GM18517 (cell line): Measurements from ENCODE around the gene P3H2.

Experiments
- ATAC-seq: cut with Tn5 transposase; IDR thresholded peaks from one replicate; pipeline ENCODE4 v1.9.1; 2021; ENCODE audit warnings: mild to moderate bottlenecking, moderate library complexity; ENCODE audit not compliant: unreplicated experiment

P3H2 gene

DNA sequence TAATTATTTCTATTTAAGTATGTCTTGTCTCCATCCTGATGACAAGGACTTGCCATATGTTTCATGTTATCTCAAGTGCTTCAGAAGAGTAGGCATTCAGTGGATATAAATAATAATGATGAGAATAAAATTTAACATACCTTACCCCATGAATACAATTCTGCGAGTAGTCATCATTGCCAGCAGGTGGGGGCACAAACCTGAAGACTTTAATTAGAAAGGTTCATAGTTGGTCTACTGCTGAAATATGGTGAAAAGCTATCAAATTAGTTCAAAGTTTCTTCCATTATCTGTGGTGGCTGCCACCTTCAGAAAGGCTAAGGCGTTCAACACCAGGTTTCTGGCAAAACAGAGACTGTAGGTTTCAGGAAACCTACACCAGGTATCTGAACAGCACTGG, 100.9 kb downstream of the P3H2 start:
- no peak for ATAC-seq

DNA sequence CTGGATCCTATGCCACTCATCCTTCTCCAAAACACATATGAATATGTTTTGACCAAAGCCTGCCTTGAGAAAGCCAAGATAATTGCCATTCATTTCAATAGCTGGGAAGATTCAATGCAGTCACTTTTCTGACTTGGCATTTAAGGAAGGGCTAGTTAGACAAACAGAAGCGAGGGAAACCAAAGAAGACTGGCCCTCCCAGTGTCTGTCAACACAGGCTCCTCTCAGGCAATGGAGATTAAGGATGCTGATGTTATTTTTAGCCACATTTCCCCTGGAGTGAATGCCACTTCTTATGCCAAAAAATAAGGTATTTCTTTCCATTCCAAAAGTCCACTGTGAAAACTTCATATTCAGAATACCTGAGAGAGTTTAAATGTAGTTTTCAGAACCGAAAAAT, 101.7 kb downstream of the P3H2 start:
- no peak for ATAC-seq

DNA sequence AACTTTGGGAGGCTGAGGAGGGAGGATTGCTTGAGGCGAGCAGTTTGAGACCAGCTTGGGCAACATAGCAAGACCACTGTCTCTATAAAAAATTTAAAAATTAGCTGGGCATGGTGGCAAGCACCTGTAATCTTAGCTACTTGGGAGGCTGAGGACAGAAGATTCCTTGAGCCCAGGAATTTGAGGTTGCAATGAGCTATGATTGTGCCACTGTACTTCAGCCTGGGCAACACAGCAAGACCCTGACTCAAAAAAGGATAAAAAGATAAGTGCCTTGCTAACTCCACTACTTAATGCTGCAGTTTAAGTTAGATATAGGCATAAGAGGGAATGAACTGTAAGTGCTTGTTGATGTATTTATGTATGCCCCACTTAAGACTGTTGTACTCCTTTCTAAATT, 102.2 kb downstream of the P3H2 start:
- no peak for ATAC-seq

DNA sequence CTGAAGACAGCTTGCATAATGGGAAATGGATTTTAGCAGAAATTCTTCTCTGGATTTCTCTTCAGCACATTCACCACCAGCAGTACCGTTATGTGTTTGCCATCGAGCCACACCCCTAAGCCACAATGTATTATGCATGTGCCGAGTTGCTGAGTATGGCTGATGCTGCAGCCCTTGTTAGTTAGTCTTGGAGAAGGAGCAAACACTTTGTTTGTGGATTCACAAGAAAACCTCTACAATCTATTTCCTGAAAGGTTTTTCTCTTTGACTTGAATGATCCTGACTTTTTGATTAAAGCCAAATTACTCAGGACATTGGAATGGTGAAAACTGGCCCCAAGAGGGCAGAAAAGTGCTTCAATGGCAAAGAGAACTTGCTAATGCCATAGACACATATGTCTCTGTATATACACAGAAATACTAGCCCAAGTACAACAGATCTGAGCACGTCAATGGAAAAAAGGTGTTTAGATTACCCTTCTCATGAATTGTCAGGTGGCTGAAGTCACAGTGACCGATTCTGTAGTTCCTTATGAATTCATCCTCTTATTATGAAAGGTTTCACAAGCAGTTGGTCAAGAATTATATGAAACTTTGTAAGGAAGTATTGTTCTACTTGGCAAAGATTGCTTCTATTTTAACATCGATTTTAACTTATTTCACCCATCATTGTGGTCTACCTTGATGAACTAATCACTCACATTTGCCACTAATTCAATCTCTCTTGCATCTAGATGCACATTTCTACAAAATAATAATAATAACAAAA, 103.0 kb downstream of the P3H2 start:
- ATAC-seq: no peak

DNA sequence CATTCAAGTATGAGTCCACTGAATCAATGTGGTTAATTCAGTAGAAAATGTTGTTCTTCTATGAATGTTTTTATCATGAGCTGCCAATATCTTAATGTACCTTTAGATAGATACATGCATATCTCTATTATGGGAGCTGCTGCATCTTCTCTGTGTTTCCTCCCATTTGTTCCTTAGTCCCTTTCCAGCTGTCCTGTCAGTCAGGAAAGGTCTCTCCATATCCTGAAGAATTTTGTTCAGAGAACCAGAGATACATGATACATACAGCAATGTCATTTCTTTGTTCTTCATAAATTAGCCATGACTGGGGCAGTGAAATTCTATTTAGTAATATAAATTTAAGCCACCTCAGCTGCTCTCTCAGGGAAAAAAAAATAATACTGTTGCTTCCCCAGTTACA, 103.7 kb downstream of the P3H2 start:
- ATAC-seq: no peak

DNA sequence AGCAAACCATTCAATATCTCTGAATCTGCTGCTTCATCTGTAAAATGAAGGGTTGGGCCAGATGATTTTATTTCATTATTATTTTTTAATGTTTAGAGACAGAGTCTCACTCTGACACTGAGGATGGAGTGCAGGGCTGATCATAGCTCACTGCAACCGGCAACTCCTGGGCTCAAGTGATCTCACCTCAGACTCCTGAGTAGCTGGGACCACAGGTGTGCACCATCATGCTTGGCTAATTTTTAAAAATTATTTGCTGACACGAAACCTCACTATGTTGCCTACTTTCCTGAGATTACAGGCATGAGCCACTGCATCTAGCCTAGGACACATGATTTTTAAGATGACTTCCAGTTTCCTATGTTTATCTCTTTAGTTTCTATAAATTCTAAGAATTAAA, 105.8 kb downstream of the P3H2 start:
- no peak for ATAC-seq

DNA sequence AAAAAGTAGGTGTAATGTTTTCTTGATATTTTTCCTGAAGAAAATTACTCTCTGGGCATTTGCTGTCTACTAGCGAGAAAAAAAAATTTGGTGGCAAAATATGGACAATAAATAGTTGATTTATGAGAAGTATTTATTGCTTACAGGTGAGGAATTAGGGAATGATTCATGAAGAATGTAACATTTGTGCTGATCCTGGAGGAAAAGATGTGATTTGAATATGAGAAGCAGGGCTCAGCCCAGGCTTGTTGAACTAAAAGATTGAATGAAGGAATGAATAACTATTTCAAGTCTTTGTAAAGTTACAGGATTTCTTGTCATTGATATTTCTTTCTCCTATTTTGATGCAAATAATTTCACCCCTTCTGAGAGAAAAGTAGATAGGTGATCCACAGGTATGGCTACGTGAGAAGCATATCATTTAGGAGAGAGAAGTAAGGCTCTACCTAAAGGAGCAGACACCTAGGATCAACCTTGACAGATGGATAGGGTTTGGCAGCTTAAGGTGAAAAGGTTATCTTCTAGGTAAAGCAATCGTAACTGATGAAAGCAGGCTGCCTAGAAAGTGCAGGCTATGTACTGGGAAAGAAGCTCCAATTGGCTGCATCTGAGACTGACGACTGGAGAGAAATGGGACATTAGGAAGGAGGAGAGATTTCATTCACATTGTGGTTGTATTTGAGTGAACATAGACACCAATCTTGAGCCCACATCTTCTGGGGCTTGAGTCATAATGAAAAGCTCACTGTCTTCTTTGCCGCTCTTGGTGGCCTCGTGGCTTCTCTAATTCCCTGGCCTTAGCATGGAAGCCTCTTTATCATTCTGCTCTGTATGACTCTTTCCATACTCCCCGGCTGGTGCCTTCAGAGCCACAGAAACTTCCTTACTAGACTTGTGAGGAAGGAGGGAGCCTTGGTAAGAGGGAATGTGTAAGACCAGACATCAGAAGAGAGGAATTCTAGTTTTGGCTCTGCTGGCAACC, 106.5 kb downstream of the P3H2 start:
- ATAC-seq: no peak

DNA sequence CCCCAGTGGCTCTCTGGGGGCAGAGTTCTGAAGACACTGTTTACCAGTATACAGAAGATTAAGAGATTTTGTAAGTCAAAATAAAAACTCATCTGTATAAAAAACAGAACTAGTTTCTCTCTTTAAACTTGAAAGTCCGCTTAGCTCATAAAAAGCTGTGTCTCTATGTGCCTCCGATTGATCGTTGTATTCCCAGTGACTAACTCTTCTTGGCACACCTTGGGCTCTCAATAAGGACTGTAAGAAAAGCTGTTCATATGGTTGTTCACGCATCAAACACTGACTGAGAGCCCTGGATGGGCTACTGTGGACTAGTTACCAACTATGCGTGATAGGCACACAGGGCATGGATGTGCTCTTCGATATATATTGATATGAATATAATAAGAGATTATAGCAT, 107.9 kb downstream of the P3H2 start:
- no peak for ATAC-seq

DNA sequence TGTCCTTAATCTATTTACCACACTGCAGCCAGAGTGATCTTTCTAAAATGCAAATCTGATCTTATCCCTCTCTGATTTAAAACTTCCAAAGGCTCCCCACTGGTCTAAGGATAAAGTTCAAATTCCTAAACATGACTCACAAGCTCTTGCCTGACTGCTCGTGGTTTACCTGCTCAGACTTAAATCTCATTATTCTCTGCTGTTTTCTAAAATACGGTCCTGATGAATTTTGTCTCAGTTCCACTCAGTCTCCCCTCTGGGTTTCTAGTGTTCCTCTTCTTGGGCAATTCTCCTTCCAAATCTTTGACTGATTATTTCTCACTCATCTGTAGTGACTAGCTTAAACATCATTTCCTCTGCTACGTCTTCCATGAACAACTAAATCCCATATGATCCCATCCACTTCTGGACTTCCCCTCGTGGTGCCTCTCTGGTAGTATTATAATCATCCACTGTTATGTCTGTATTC, 108.3 kb downstream of the P3H2 start:
- ATAC-seq: no peak

DNA sequence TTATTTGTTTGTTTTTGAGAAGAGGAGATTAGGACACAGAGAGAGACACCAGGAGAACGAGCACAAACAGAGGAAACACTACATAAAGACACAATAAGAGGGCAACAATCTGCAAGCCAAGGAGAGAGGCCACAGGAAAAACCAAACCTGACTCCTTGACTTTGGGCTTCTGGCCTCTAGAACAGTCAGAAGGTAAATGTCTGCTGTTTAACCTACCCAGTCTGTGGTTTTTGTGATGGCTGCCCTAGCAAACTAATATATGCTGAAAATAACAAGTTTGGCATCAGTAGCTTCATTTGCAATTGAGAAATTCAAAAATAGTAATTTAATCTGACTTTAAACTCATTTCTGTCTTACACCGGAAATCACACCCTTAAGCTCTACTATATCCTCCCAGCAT, 110.2 kb downstream of the P3H2 start:
- ATAC-seq: no peak

DNA sequence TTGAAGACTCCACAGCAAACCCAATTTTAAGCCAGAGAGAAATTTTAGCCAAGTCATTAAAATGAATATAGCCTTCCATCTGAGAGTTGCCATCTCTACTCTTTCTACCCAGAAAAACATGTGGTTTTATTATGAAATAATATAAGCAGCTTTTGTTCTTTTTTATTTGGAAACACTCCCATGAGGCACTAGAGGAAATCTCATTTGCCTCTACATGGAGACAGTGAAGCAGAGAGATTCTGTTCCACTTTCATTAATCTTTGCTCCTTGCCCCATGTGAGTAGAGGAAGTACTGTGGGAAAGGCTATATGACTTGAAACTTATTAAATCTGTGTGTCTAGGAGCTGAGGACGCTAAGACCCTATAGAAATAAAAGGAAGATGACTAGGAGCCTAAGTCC, 111.1 kb downstream of the P3H2 start:
- ATAC-seq: no peak

DNA sequence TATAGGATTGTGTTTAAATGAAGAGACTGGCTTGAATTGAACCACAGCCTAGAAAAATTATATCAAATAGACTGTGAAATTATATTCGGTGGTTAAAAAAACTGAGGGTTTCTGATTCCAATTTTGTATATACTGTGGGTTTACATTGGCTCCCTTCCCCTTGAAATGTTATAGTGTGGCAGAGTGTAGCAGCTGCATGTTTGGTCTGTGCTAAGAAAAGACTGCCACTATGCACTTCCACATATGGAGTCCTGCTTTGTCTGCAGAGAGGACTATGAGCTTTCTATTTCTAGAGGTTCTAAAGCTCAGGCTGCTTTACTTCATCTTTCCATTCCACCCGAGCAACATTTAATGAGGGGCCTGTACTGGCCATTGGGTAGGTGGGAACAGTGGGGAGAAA, 112.3 kb downstream of the P3H2 start:
- no peak for ATAC-seq

DNA sequence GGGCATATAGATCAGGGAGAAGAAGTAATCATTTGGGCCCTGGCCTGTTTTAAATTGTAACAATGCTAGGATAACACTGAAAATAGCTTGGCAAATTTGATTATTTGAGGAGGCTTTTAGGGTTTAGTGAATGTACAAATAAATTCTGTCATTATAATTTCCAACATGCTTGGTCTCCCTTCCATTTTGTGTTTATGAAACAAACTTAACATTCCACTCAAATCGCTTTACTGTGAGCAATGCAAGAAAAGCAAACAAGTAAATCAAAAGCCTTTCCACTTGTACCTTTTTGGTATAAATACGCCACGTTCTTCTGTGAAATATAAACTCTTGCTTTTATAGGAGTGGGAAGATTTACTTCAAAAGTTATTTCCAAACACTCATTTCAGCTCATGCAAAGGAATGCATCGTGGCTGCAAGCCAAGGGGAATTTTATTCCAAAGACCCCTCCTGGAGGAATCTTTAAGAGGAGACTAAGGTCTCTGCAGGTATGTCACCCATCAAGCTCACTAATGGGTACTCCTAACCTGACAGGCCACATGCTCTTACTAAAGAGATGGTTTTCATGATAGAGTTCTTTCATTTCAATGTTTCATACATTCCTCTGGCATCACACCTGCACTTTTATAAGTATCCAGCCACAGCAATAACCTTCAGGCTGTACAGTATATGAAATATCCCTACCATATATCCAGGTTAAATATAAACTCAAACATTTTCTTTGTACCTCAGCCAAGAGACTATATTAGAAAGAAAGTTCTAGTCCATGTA, 115.2 kb downstream of the P3H2 start:
- no peak for ATAC-seq

DNA sequence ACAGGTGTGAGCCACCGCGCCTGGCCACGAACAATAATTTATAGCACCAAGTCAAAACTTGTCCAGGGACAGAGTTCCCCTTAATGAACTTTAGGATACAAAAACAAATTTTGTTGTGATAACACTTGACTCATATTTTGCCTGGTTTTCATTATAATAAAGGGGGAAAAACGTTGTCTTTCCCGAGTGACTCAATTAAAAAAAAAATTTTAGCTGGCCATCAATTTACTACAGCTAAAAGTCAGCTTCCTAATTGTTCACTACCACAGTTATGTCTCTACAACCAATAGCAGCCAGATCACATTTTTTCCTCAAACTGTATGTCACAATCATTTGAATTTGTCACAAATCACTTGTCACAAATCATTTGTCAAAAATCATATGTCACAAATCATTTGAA, 116.0 kb downstream of the P3H2 start:
- ATAC-seq: no peak

DNA sequence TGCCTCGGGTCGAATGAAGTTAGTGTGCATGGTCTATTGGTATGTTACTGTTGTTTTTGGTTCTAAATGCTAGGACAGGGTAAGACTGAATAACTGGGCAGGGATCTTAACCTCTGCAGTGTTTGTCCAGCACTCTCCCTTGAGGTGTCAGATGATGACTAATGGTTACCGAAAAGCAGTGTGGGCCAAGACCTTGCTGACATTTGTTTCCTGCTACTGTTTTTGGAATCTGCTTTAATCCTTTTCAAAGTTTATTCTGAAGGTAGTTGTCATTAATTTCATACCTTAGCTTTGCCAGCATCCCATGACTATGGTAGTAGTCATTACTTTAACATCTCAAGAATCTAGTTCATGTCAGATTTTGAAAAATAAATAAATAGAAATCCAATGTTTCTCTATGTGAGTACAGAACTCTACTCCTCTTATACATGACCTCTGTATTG, 117.0 kb downstream of the P3H2 start:
- no peak for ATAC-seq

DNA sequence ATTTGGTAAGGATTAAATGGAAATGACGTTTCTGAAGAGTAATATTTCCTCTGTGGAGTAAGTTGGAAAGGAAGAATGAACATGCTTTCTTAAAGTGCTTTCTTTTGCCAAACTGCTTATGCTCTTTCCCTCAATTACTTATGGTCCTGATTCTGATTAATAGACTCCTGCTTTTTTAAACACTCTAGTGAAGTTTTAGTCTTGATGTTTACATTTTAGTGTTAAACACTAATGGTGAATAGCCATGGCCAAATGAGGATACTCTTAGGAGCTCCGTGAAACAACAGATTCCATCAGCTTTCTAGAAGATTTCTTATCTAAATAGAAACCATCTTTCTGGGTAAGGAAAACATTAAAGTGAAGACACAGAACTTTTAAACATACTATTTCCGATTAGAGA, 117.6 kb downstream of the P3H2 start:
- no peak for ATAC-seq

DNA sequence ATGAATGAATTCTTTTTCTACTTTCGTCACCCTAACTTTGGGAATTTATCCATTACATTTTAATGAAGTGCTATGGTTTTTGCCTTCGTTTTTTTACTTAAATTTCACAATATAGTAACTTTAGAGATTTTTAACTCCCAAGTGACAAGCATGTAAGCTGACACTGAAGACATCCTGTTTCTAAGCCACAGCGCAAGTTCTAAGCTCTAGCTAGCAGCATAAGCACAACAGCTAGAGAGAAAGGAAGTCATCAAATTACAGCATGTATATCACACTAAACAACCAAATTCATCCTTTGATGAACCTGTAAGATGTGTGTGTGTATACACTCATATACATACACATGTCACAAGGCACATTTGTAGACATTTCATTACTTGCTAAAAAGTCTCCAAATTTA, 119.3 kb downstream of the P3H2 start:
- ATAC-seq: no peak

DNA sequence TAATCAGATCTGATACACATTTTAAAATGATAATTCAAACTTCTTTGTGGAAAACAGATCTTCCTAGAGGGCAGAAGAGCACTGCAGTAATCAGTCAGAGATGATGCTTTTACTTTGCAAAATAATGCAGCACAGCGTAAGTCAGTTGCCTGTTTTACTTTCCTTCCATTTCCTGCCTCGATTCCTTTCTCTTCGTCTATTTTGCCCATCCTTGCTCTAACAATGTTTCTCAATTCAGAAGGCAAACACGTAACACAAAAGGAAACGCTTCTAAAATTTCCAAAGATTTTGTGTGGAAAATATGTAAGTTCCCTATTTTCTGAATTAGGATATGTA, 119.9 kb downstream of the P3H2 start:
- no peak for ATAC-seq

DNA sequence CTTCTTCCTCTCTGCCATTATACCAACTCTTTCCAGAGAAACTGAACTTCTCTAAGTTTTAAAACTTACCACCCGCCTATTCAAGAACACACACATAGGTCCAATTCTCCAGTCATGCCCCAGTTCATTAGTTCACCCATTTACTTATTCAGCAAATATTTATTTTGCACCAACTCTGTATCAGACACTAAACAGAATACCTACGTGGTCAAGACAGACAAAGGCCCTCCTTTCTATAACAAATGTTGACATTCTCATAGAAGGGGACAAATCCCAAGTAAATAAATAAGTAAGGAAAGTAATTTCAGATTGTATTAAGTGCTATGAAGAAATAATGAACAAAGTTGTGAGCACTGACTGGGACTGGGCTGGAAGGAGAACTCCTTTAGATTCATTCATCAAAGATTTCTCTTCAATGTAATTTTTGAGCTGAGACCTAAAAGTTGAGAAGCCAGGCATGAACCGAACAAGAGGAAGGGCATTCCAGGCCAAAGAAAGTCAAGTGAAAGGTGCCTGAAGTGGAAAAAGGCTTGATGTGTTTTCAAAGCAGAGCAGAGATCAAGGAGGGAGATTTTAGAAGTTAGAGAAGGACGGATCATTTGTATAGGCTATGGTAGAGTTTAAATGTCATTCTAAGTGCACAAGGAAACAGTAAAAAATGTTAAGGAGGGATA, 120.4 kb downstream of the P3H2 start:
- no peak for ATAC-seq

DNA sequence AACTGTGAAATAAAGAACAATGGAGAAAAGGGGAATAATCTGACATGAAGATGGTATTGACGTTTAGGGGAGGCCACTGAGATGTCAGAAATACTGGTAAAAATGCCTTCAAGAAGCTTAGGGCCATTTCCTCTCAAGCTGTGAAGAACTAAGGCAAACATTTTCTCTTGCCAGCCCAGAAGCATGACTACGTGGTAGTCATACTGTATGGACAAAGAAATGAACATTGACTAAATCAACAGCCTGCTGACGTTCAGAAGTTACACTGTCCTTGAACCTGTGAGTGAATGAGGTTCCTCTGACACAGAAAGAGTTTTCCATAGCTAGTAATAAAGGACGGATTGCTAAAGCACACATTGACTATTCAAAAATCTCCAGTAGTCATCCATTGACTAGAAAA, 121.0 kb downstream of the P3H2 start:
- no peak for ATAC-seq

DNA sequence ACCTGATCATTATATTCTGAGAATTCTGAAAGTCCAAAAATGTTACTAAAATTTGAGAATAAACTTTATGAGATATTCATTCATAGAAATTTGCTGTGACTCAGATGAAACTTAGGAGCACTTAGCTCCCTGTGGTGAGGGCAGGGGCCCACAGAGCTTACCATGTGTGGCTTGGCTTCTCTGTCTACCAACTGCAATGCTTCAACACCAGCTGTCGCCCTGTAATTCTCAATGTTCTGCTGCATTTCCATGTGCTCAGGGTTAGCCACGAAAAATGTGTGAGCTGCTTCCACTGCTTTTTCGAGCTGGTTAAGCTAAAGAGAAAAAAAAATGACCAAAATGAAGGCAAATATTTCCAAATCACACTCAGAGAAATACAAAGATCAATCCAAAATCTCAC, 125.6 kb downstream of the P3H2 start:
- no peak for ATAC-seq
